CD4-positive, alpha-beta T cell treated with Interleukin-17A for 4 hours (primary cell): Measurements from ENCODE around the gene CARMIL3.

Experiments
- DNase-seq: peaks from one replicate; pipeline ENCODE4 v3.0.0-alpha.2; 2020; ENCODE audit warnings: mixed read lengths

Gene CARMIL3

DNA sequence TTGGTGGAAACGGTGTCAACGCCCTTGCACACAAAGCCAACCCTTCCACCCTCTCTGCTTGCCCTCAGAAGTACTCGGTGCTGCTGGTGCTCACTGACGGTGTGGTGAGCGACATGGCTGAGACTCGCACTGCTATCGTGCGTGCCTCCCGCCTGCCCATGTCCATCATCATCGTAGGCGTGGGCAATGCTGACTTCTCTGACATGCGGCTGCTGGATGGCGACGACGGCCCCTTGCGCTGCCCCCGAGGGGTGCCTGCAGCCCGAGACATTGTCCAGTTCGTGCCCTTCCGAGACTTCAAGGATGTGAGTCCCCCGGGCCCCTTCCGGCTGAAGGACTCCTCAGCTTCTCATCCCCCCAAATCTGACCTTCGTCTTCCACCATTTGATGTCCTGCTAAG lies 25.3 kb downstream of the CARMIL3 start:
- no peak for DNase-seq

DNA sequence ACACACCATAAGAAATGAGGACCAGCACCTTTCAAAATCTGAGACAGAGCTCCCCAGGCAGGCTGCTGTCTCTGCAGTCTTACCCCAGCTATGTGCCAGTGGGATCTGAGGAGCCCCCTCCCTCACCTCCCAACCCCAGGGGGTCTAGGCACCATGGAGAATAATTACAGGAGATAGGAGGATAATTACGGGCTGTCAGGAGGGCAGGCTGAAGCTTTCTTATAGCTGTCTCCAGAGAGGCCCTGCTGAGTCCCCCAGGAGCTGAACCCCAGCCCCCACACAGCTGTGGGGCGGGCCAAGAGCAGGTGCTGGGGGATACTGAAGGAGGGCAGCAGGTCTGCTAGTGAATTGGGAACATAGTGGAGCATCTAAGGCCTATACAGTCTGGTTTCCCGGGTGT lies 26.3 kb downstream of the CARMIL3 start:
- no peak for DNase-seq

DNA sequence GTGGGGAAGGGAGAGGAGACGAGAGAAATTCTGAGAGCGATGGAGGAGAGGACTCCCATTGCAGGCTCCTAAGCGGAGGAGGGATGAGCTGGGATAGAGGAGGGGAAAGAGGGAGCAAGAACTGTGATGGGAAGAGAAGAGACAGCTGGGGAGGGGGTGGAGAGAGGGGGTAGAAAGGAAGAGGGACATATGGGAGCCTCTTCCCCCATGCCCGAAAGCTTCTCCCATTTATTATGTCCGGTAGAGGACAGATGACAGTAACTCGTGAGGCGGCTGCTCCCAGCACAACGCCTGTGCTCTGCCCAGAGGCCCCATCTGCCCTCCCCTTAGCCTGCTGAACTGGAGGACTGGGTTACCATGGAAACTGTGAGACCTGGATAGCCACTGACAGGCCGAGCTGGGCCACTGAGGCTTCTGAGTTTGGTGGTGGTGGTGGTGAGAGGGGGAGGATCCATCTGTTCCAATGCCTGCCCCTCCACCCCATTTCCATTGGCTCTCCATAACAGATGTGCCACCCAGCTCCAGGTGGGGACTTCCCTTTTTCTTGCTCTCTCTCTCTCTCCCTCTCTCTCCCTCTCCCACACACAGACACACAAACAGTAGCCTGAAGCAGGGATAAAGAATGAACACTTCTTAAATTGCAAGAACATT lies 27.8 kb downstream of the CARMIL3 start:
- DNase-seq = no peak

DNA sequence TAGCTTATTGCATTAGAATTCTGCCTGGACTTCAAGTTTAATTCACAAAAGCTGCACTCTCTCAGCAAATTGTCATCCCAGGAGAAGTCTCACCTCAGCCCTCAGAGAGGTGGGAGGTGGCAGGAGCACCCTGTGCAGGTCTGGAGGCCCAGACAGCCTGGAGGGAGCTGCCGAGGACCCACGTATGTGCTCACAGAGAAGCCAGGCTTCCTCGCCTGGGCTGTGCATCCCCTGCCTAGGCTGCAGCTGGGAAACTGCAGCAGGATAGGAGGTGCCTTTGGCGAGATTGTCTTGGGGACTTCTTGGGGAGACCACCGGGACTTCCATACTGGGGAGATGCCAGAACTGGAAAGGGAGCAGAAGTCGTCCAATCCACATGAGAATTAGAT lies 28.3 kb downstream of the CARMIL3 start:
- DNase-seq = no peak

DNA sequence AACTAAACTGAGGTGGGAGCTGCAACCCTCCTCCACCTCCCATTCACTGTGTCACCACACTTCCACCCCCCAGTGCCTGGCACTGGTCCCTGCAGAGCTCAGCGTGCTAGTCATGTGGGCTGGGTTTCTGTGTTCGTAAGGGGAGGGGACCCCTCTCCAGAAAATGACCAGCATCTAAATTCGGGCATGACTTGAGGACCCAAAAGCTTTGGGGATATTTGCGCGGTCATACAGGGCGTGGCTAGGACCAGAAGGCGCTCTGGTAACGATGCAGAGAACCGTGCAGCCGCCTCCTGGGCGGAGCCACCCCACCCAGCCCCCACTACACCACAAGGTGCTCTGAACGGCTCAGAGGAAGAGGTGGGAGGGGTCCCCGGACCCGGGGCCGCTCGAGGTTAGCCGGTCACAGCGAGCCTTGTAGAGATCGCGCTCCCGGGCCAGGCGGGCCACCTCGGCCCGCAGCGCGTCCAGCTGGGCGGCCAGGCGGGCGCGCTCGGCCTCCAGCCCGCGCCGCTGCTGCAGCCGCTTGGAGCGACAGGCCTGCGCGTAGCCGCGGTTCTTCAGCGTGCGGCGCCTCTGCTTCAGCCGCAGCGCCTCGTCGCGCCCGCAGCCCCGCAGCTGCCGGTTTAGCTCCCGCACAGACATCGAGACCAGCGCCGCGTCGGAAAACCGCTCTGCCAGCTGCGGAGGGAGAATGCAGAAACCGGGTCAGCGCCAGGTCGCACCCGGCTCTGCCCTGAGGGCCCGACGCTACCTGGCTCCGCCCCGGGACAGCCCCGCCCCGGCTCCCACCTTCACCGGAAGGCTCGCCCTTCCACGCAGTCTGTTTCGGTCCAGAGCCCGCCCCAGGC lies 29.3 kb downstream of the CARMIL3 start:
- peak; percentile 85 for DNase-seq

DNA sequence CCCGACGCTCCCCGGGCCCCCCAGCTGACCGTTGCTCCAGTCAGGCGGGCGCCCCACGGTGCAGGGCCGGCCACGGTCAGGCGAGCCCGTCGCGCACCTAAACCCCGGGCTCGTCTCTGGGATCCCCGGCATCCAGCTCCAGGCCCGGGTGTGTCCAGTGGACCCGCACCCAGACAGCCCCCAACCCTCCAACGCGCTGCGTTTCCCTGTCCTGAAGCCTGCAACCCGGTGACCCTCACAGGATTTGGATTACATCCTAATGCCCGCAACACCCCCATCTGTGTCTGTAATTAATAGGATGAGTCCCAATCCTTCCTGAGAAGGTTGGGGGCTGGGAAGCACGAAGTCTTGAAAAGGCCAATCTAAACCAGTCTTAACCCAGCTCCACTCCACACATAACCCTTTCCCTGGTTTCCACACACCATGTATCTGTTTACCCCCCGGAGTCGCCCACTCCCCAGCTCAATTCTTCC lies 30.0 kb downstream of the CARMIL3 start:
- DNase-seq = no peak

DNA sequence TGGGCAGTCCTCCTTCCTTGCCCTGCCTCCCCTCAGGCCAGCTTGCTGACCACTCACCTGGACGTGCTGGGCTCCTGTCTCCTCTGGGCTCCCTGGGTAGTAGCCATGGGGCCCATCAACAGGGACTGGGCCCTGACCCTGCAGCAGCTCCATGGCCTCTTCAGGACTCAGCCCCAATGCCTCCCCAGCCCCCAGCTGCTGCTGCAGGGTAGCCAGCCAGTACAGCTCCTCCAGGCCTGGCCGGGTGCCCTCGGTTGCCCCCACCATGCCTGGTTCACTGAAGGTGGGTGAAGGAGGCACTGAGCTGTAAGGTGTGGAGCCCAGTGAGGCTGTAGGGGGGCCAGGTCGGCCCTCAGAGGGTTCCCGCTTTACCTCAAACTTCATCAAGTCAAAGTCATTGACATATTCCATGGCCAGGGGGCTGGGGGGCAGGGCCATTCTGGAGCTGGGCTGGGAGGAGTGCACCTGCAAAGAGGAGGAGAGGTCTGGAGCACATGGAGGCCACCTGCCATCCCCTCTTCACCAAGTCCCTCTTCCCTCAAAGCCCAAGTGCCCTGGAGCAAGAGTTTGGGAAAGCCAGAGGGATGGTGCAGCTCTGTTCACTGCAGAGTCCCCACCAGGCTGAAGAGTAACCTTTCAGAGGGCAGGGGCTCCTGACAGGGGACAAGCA lies 30.7 kb downstream of the CARMIL3 start:
- no peak for DNase-seq

DNA sequence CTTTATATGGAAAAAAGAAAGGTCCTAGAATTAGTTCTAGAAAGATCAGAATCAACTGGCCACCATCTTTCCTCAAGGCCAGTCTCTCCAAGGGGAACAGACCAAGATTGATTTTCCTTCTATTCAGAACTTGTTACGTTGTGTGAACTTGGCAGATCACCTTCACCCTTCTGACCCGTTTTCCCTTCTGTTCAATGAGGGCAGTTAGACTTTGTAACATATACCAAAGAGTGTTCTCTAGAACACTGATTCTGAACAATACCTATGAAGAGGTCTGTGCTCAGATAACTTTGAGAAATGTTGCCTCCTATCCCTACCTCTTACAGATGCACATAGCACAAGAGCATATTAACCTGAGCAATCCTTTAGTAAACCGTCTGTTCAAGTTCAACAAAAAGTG lies 31.7 kb downstream of the CARMIL3 start:
- DNase-seq = no peak

DNA sequence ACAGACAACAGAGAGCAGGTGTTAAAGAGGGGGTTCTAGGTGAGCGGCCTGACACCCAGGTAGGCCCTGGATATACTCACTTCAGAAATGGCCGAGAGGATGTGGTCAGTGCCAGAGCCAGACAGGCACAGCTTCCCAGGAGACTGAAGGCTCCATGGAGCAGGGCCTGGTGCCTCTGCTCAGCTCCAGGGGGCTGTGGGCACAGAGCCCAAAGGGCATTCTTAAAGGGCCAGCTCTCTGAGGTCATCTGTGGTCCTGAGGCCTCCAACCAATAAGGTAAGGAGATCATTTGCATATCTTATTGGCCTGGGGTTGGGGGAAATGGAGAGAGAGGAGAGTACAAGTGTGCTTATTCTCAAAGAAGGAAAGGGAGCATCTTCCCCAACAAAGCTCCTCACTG lies 32.6 kb downstream of the CARMIL3 start:
- DNase-seq = no peak

DNA sequence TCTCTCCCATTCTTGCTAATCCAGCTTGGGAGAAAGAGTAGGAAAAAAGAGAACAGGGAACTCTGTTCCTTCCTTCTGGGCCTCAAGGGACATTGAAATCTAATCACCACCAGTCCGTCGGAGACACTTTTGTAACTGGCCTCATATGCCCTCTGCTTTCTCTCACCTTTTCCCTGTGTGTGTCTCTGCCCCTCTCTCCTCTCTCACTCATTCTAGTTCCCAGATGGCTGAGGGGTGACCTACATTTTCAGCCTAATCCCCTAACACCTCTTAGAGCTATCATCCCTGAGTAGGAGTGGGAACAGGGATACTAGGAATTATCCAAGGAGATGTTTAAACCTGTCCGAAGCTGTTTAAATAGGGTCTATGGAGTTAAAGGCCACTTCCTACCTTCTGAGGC lies 33.4 kb downstream of the CARMIL3 start:
- no peak for DNase-seq

DNA sequence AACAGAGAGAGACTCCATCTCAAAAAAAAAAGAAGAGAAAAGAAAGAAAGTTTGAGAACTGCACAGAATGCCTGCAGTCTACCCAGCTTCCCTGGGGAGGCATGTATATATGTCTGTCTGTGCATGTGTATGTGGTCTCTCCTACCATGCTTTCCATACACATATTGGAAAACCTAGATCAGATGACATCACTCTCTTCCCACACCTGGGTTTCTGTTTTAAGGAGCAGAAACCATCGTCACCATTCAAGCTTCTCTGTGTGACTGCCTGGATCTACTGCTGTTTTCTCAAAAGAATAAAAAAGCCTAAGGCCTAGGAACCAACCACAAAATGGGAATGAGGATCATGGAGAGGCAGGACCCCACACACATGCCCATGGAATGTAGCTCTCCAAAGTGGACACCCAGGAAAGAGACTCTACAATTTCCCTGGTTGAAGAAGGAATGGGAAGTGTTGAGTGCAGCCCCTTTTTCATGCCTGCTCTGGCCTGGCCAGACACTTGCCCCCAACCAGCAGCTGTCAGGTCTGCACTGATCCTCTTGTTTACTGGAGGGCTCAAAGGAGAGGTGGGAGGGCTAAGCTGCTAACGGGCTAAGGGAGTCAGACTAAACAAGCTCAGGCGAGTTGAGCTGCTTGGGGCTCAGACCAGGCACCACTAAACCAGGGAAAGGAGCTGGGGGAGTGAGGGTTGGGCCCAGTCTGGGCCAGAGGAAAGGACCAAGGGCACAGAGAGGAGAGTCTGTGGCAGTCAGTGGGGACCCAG lies 34.6 kb downstream of the CARMIL3 start:
- no peak for DNase-seq

DNA sequence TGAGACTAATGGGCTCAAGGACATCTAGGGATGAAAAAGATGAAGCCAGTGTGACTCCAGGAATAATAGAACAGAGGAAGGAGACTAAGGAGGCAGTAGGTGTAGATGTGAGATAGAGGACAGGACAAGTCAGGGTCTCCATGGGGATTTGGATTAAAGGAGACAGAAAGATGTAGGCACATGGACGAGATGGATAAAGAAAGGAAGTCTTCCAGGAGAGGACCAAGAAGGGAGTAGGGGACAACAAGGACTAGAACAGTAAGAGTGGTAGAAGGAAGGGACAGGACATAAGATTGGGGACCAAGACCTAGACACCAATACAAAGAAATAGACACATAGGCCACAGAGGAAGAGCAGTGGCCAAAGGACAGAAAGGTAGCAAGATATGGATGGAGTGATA lies 35.2 kb downstream of the CARMIL3 start:
- DNase-seq = no peak

DNA sequence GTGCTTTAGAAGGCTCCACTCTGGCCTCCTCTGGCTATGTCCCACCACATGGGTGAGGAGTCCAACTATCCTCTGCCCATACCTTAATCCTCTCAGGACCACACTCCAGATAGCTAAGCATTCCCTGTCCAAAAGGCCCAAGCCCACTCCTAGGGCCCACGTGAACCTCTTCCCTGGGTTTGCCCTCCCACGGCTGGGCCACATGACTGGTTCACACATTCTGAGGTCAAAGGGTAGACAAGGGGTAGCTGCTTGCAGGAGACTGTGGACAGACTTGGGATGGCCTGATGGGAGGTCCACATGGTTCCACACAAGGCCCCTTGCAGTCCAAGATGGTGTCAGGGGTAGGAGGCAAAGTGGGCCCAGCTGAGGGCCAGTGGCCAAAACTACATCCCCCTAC lies 36.3 kb downstream of the CARMIL3 start:
- no peak for DNase-seq

DNA sequence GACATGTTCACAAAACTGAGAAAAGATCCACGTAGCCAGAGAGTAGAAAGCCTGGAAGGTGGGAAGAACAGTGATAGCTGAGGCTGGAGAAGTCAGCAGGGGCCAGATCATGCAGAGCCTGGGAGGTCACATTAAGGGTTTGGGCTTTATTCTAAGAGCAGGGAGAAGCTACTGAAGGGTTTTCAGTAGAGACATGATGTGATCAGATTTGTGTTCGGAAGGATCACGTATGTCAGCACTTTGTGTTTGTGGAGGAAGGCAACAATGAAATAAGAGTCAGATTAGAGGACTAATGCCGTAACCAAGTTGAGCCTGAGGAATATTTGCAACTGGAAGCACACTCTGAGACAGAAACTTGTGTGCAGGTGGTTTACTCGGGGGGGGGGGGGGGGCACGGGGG lies 38.1 kb downstream of the CARMIL3 start:
- DNase-seq = no peak

DNA sequence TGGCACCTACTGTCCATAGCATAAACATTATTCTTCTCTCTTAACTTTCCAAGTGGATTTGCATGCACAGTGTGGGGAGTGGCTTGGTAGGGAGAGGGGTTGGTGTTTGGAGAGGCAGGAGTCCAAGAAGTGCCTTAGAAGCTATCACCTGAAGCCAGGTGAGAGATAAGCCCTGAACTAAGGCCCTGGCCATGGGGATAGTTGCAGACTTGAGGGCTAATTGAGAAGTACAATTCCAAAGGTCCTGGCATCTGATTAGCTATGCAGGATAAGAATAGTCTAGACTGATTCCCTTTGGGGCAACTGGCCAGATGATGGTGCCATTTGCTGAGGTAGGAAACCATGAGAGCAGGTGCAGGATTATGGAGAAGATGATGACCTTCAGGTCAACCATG lies 40.3 kb downstream of the CARMIL3 start:
- DNase-seq = no peak

DNA sequence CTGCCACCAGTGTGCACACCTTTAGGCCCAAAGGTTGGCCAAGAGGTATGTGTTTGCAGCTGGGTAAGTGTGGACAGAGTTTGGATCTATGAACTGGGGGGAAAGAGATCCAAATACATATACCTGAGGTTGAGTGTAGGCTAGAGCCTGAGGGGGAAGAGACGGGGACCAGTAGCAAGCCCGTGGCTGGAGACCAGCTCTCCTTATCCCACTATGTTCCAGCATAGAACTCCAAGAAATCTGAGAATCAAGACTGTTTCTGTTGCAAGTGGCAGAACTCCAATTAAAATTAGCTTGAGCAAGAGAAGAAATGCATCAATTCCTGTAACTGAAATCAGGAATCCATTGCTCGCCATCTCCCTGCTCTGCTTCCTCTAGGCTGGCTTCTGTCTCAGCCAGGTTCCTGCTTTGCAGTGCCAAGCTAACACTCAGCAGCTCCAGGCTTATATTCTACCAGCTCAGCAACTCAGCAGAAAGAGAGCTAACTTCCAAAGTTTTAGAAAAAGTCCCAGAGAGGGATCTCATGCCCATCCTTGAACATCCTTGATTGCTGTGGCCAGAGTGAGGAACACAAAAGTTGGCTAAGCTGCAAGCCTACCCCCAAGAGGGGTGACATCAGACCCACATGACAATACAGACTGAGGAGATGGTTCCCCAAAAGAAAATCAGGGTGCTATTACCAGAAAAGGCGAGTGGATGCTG lies 40.8 kb downstream of the CARMIL3 start:
- no peak for DNase-seq

DNA sequence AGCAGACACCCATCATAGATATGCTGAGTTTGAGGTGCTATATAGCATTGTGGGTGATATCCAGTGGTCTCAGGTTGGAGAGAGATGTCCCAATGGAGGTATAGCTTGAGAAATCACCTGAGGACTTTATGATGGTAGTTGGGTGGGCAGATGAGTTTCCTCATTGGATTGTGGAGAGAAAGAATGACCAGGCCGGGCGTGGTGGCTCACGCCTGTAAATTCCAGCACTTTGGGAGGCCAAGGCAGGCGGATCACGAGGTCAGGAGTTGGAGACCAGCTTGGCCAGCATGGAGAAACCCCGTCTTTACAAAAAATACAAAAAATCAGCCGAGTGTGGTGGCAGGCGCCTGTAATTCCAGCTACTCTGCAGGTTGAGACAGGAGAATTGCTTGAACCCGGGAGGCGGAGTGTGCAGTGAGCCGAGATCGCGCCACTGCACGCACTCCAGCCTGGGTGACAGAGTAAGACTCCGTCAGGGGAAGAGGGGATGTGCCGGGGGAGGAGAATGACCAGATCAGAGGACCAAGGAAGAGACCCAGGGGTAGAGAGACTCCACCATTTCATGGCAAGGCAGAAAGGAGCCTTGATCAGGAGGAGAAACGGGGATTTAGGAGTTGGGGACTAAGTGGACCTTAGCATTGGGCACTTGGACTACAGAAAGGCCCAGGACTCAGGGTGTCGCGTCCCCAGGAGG lies 41.5 kb downstream of the CARMIL3 start:
- DNase-seq = no peak

DNA sequence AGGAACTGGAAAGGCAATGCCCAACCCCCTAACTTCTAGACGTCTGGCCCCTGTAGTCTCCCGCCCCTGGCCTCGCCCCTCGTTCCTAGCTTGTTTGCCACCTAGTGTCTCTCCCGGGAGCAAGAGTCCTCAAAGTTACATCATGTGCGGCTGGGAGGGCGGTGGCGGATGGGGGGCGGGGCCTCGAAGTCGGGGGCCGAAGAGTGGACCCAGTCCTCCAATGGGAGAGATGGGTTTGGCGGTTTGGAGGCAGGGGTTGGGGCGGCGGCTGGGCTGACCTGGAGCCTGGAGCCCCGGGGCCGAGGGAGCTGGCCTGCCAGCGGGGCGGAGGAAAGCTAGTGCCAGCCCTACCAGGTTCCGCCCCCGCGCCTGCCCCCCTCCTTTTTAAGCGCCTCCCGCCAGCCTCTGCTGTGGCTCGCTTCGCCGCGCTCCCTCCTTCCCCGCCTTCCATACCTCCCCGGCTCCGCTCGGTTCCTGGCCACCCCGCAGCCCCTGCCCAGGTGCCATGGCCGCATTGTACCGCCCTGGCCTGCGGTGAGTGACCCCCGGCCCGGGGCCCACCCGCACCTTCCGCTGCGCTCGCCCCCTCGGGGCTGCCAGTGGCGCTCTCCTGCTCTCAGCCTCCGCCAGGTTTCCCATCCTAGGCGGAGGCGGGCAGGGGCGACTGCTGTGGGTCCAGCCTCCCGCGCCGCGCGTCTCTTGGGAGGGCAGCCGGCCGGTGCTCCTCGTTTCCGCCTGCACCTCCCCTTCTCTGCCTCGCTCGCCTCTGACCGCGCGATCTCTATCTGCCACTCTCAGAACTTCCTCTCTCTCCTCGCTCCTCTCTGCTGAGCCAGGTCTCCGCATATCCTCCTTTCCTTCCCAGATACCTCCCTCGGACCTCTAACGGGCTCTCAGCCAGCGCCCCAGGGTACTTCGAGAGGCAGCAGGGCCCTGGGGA lies 42.4 kb downstream of the CARMIL3 start, which contains the start of gene PCK2:
PCK2 (plus strand) TSS at position 411 of the 940 bp plus-strand sequence; CDS start at position 506, 95 bp downstream.
- DNase-seq = peak; percentile 81

DNA sequence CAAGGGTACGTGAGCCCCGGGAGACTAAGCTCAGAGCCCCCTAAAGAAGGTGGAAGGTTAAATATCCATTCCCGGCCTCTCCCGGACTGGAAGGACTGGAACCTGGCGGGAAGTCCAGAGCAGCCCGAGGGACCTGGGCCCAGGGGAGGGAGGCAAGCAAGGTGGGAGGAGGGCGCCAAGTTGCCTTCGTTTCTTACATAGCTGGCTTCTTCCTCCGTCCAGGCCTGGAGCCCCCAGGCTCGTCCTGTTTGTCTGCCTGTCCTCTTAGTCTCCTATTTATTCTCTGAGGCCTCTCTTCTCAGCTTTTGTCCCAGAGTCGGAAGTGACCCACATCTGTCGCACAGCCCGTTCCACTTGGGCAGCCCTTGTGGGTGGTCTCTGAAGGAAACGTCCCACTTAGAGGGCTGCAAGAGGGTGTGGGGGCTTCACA lies 43.0 kb downstream of the CARMIL3 start:
- DNase-seq = peak; percentile 28
